ENCODE results near the gene HECTD4. TPM values are rescaled to one million over a fixed set of nuclear protein-coding genes. Genes with fewer than 3 reads are reported as not detected.

Gene HECTD4
- total RNA-seq, 1 experiment from 2014 or later: 54.5 TPM

DNA sequence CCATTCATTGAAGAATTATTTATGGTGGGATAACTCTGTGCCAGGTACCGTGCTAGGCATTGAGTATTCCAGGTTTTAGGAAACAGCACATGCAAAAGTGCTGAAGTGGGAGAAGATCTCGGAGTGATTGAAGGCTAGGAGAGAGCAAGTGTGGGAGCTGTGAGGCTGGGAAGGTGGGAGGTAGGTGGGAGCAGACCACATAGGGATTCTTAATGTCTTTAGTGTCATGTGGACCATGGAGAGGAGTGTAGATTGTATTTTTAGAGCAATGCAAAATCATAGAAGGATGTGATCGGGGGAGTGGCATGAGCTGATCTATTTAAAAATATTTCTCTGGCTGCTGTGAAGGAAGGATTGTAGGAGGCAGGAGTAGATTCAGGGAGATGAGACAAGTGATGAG is 41.9 kb upstream of the HECTD4 start:
- ChIA-PET CTCF (no interaction called here), POLR2A (no interaction called here)
- no peak overlapping the region for H3K4me3 ChIP-seq (ENCODE audit: low read depth, low read length)
- intact Hi-C loops (cut with micrococcal nuclease; ENCODE audit: unreplicated experiment): no loop called here
- peaks cover 8% of the 10 kb centered on the region for H3K4me1 ChIP-seq
- Mint-ChIP-seq H3K27ac (ENCODE audit: unreplicated experiment) (no peak overlapping the region), H3K27me3 (ENCODE audit: insufficient read depth, unreplicated experiment) (no peaks in the 10 kb centered on the region), H3K4me3 (ENCODE audit: unreplicated experiment) (no peak overlapping the region), H3K9me3 (ENCODE audit: unreplicated experiment) (no peaks in the 10 kb centered on the region), H3K4me1 (ENCODE audit: low read depth, unreplicated experiment) (no peaks in the 10 kb centered on the region), H3K36me3 (ENCODE audit: insufficient read depth, unreplicated experiment) (peaks cover 39% of the 10 kb centered on the region)
- DNase-seq: no peak
- no peaks in the 10 kb centered on the region for H3K36me3 ChIP-seq (ENCODE audit: control insufficient read depth, insufficient read depth, low read length)
- TF ChIP-seq, protein P1, sequence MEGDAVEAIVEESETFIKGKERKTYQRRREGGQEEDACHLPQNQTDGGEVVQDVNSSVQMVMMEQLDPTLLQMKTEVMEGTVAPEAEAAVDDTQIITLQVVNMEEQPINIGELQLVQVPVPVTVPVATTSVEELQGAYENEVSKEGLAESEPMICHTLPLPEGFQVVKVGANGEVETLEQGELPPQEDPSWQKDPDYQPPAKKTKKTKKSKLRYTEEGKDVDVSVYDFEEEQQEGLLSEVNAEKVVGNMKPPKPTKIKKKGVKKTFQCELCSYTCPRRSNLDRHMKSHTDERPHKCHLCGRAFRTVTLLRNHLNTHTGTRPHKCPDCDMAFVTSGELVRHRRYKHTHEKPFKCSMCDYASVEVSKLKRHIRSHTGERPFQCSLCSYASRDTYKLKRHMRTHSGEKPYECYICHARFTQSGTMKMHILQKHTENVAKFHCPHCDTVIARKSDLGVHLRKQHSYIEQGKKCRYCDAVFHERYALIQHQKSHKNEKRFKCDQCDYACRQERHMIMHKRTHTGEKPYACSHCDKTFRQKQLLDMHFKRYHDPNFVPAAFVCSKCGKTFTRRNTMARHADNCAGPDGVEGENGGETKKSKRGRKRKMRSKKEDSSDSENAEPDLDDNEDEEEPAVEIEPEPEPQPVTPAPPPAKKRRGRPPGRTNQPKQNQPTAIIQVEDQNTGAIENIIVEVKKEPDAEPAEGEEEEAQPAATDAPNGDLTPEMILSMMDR (IDR thresholded peaks at IDR 0.05; ENCODE audit: insufficient read depth in 1 of 2, low read depth in 1 of 2, low read length in 1 of 2, severe bottlenecking in 1 of 2, unreplicated experiment in 1 of 2): no peak
- BruUV-seq (replicated peaks): no TSS peak
- no peaks in the 10 kb centered on the region for H3K27me3 ChIP-seq (replicated peaks; ENCODE audit: control insufficient read depth, insufficient read depth, low read length)
- H3K9me3 ChIP-seq: no peaks in the 10 kb centered on the region

- Mint-ChIP-seq H3K27ac (ENCODE audit: unreplicated experiment) (no peak overlapping the region), H3K36me3 (ENCODE audit: insufficient read depth, unreplicated experiment) (peaks cover 43% of the 10 kb centered on the region), H3K4me1 (ENCODE audit: low read depth, unreplicated experiment) (no peaks in the 10 kb centered on the region), H3K4me3 (ENCODE audit: unreplicated experiment) (no peak overlapping the region), H3K27me3 (ENCODE audit: insufficient read depth, unreplicated experiment) (no peaks in the 10 kb centered on the region), H3K9me3 (ENCODE audit: unreplicated experiment) (no peaks in the 10 kb centered on the region)
- TF ChIP-seq, protein P1 (IDR thresholded peaks at IDR 0.05; ENCODE audit: insufficient read depth in 1 of 2, low read depth in 1 of 2, low read length in 1 of 2, severe bottlenecking in 1 of 2, unreplicated experiment in 1 of 2): no peak
- ChIA-PET POLR2A (no interaction called here), CTCF (no interaction called here)
- intact Hi-C loops (cut with micrococcal nuclease; ENCODE audit: unreplicated experiment): no loop called here
- Histone ChIP-seq H3K4me1 (peaks cover 8% of the 10 kb centered on the region), H3K9me3 (no peaks in the 10 kb centered on the region), H3K36me3 (ENCODE audit: control insufficient read depth, insufficient read depth, low read length) (no peaks in the 10 kb centered on the region), H3K27me3 (replicated peaks; ENCODE audit: control insufficient read depth, insufficient read depth, low read length) (no peaks in the 10 kb centered on the region), H3K4me3 (ENCODE audit: low read depth, low read length) (no peak overlapping the region)
- DNase-seq: no peak
- no TSS peak for BruUV-seq (replicated peaks)
Observed at GRCh38 chr12:112422531-112422930, 40.3 kb upstream of the HECTD4 start.

DNA sequence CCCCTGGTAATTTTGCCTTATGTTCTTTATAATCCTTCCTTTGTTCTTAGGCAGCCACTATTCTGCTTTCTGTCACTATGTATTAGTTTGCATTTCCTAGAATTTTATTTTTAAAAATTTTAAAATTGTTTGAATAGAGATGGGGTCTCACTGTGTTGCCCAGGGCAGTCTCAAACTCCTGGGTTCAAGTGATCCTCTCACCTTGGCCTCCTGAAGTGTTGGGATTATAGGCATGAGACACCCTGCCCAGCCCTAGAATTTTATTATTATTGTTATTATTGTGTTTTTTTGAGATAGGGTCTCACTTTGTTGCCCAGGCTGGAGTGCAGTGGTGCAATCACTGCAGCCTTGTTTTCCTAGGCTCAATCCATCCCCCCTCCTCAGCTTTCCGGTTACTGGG is 39.1 kb upstream of the HECTD4 start:
- BruUV-seq (replicated peaks): no TSS peak
- H3K36me3 Mint-ChIP-seq (ENCODE audit: insufficient read depth, unreplicated experiment): peaks cover 36% of the 10 kb centered on the region
- ChIA-PET CTCF (no interaction called here), POLR2A (no interaction called here)
- no peak for DNase-seq
- intact Hi-C loops (cut with micrococcal nuclease; ENCODE audit: unreplicated experiment): no loop called here
- no peak overlapping the region for H3K4me3 ChIP-seq (ENCODE audit: low read depth, low read length)
- H3K27me3 ChIP-seq (replicated peaks; ENCODE audit: control insufficient read depth, insufficient read depth, low read length): no peaks in the 10 kb centered on the region
- no peaks in the 10 kb centered on the region for H3K9me3 Mint-ChIP-seq (ENCODE audit: unreplicated experiment)
- peaks cover 8% of the 10 kb centered on the region for H3K4me1 ChIP-seq
- no peak overlapping the region for H3K27ac Mint-ChIP-seq (ENCODE audit: unreplicated experiment)
- H3K4me1 Mint-ChIP-seq (ENCODE audit: low read depth, unreplicated experiment): no peaks in the 10 kb centered on the region
- no peak overlapping the region for H3K4me3 Mint-ChIP-seq (ENCODE audit: unreplicated experiment)
- H3K9me3 ChIP-seq: no peaks in the 10 kb centered on the region
- no peaks in the 10 kb centered on the region for H3K27me3 Mint-ChIP-seq (ENCODE audit: insufficient read depth, unreplicated experiment)
- TF ChIP-seq, protein P1 (IDR thresholded peaks at IDR 0.05; ENCODE audit: insufficient read depth in 1 of 2, low read depth in 1 of 2, low read length in 1 of 2, severe bottlenecking in 1 of 2, unreplicated experiment in 1 of 2): no peak
- H3K36me3 ChIP-seq (ENCODE audit: control insufficient read depth, insufficient read depth, low read length): no peaks in the 10 kb centered on the region

Data from Caco-2 (cell line).